Measurements from ENCODE around the gene MRM2.

DNA sequence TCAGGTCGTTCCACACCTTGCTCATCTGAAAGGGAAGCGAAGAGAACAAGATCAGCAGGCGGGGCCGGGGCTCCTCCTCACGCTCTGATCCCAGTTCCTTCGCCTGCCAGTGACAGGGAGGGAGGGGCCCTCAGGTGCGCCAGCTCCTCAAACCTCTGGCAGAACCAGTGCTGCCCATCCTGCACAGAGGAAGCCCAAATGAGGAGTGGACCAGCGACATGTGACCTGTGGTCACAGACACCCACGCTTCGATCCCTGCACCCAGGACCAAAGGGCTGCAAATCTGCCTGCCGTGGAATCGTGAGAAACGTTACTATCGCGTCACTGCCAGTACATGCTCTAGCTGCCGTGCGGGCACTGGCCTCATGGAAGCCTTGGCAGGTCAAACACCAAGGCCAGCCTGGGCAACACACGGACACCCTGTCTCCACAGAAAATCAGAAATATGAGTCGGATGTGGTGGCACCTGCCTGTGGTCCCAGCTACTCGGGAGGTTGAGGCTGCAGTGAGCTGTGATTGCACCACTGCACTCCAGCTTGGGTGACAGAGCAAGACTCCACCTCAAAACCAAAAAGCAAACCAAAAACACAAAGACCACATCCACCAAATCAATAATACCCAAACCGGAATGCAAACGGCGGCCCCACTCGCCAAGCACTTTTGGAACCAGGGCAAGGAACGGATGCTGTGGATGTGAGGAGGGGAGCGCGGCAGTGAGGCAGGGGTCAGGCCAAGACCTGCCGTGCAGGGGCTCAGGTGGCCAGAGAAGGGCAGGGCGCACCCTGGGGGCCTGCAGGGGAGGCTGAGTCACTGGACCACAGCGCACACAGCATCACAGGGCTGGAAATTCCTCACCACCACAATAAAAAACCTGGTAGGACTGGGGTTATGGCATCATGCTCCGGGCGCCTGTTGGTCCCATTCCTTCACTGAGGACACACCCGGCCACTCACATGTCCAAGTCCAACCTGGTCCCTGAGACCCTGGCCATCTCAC lies 13.4 kb upstream of the MRM2 start:
- TF ChIP-seq ZNF232 (CRISPR knock-in tag; IDR thresholded peaks at IDR 0.05): no peak
- no peak for TF ChIP-seq GABPB1 (CRISPR knock-in tag; IDR thresholded peaks at IDR 0.05)
- TF ChIP-seq, protein P1, sequence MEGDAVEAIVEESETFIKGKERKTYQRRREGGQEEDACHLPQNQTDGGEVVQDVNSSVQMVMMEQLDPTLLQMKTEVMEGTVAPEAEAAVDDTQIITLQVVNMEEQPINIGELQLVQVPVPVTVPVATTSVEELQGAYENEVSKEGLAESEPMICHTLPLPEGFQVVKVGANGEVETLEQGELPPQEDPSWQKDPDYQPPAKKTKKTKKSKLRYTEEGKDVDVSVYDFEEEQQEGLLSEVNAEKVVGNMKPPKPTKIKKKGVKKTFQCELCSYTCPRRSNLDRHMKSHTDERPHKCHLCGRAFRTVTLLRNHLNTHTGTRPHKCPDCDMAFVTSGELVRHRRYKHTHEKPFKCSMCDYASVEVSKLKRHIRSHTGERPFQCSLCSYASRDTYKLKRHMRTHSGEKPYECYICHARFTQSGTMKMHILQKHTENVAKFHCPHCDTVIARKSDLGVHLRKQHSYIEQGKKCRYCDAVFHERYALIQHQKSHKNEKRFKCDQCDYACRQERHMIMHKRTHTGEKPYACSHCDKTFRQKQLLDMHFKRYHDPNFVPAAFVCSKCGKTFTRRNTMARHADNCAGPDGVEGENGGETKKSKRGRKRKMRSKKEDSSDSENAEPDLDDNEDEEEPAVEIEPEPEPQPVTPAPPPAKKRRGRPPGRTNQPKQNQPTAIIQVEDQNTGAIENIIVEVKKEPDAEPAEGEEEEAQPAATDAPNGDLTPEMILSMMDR (IDR thresholded peaks at IDR 0.05): no peak
- no peak for TF ChIP-seq CREM (CRISPR knock-in tag; IDR thresholded peaks at IDR 0.05)
- no peak for TF ChIP-seq SMAD4 (CRISPR knock-in tag; IDR thresholded peaks at IDR 0.05)
- no peak for TF ChIP-seq ZNF512 (CRISPR knock-in tag; IDR thresholded peaks at IDR 0.05; ENCODE audit: borderline replicate concordance)
- TF ChIP-seq ETV6 (CRISPR knock-in tag; IDR thresholded peaks at IDR 0.05): no peak
- TF ChIP-seq, protein P2, sequence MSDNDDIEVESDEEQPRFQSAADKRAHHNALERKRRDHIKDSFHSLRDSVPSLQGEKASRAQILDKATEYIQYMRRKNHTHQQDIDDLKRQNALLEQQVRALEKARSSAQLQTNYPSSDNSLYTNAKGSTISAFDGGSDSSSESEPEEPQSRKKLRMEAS (CRISPR knock-in tag; IDR thresholded peaks at IDR 0.05): no peak

Data from WTC11 (cell line).